IgD-negative memory B cell (primary cell): ENCODE results near the gene KRT4. TPM values are rescaled to one million over a fixed set of nuclear protein-coding genes. Genes with fewer than 3 reads are reported as not detected.
"Not testable (repeated sequence)": the region's sequence is repeated elsewhere in the genome, so short reads cannot be mapped to it uniquely, and the experiment has no call there.

ENCODE experiments used
- H3K27ac Mint-ChIP-seq, 3 donors: one replicate each; pipeline ENCODE4 v1.8.0; 2020 to 2022; ENCODE audit warnings: mild to moderate bottlenecking in 3 of 3, mixed read lengths in 3 of 3, moderate library complexity in 1 of 3
- H3K27me3 Mint-ChIP-seq: one replicate; pipeline ENCODE4 v1.8.0; 2021; ENCODE audit warnings: mixed read lengths
- H3K36me3 Mint-ChIP-seq: one replicate; pipeline ENCODE4 v1.8.0; 2020; ENCODE audit warnings: mild to moderate bottlenecking, mixed read lengths
- H3K4me1 Mint-ChIP-seq, 3 donors: one replicate each; pipeline ENCODE4 v1.8.0; 2020 to 2022; ENCODE audit warnings: mixed read lengths in 3 of 3, mild to moderate bottlenecking in 1 of 3
- H3K4me3 Mint-ChIP-seq, 4 donors: one replicate each; pipeline ENCODE4 v1.8.0; 2020 to 2022; ENCODE audit warnings: mild to moderate bottlenecking in 4 of 4, mixed read lengths in 4 of 4, moderate library complexity in 3 of 4
- H3K9me3 Mint-ChIP-seq, 3 donors: one replicate each; pipeline ENCODE4 v1.8.0; 2020 to 2021; ENCODE audit warnings: mixed read lengths in 3 of 3, mild to moderate bottlenecking in 1 of 3
- polyA plus RNA-seq: library from polyadenylated mRNA; unstranded; fragments of 300-500 nt; fragmentation: Illumina TruSeq; gene quantifications from one replicate; pipeline ENCODE4 v1.2.3, GENCODE V29; 2021

The KRT4 gene
- polyA plus RNA-seq, 1 donor from 2014 or later = not detected

DNA sequence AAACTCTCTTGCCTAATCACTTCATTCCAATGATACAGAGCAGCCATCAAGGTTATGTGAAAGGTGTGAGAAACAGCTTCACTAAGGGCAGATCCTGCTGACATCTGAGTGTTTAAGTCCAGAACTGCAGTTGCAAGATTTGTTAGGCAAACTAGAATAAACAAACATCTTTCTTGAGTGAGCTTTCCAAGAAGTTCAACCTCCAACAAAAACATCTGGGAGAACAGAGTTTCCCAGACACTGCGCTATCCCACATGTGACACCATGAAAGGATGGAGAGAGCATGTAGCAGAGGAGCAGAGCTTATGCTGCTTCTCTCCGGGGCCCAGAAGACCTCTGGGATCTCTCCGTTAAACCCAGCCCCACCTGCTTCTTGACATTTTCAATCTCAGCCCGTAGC, 42.4 kb downstream of the KRT4 start:
- Mint-ChIP-seq H3K9me3 (peaks cover 0 to 1% (median 0%) of the 10 kb centered on the region in 3 donors), H3K4me3 (no peak overlapping the region), H3K4me1 (no peaks in the 10 kb centered on the region), H3K27me3 (peaks cover 12% of the 10 kb centered on the region), H3K36me3 (no peaks in the 10 kb centered on the region), H3K27ac (no peak overlapping the region)

DNA sequence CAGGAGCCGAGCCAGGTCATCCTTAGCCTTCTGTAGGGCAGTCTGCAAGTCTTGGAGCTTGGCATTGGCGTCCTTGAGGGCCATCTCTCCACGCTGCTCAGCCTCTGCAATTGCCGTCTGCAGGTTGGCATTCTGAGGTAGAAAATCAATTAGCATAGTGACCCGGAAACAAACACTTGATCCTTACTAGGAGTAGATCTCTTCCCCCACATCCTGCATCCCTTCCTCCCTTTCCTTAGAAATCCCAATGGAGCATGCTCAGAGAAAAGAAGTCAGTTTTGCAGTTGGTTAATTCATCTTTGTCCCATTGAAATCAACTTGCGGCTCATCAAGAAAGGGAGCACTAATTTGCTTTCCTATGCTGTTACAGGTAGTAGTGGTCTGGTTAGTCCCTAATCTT, 42.8 kb downstream of the KRT4 start:
- Mint-ChIP-seq H3K36me3 (no peaks in the 10 kb centered on the region), H3K27me3 (peaks cover 14% of the 10 kb centered on the region), H3K9me3 (peaks cover 0 to 1% (median 0%) of the 10 kb centered on the region in 3 donors), H3K4me1 (no peaks in the 10 kb centered on the region), H3K27ac (no peak overlapping the region), H3K4me3 (no peak overlapping the region)

DNA sequence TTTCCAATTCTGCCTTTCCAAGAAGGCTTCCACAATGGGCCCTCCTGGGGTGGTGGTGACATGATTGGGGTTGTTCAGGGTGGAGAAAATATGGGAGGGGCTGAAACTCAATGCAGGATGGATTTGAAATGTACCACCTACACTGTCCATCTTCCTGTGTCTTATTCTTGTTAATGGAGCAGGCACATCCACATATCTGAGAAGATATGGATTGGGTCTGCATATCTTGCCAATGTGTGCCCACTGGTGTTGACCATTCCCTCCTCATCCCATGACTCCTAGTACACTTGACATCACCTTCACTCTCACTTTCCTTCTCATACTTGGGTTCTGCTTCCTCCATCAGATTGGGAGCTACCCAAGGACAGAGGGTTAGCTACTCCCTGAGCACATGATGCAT, 44.0 kb downstream of the KRT4 start:
- no peak overlapping the region for H3K27ac Mint-ChIP-seq
- H3K4me1 Mint-ChIP-seq = no peaks in the 10 kb centered on the region
- H3K9me3 Mint-ChIP-seq = peaks cover 0 to 1% (median 0%) of the 10 kb centered on the region in 3 donors
- no peak overlapping the region for H3K4me3 Mint-ChIP-seq
- peaks cover 16% of the 10 kb centered on the region for H3K27me3 Mint-ChIP-seq
- no peaks in the 10 kb centered on the region for H3K36me3 Mint-ChIP-seq

DNA sequence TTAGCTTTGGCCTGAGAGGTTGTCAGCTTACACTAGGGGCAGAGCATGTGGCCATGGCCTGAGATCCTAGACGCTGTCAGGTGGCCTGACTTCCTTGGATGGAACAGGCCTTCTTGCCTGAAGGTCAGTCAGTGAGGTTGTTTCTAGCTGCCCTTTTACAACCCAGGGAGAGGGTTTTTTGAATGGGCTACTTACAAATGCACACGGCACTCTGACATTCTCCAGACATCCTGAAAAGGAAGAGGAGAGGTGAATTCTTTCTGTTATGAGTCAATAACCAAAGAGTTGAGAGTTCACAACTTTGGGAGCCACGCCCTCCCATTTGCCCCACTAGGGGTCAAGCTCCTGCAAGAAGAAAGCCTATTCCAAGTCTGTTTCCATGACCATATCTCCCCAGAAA, 44.6 kb downstream of the KRT4 start:
- H3K4me3 Mint-ChIP-seq = no peak overlapping the region
- no peaks in the 10 kb centered on the region for H3K4me1 Mint-ChIP-seq
- peaks cover 16% of the 10 kb centered on the region for H3K27me3 Mint-ChIP-seq
- H3K27ac Mint-ChIP-seq = no peak overlapping the region
- peaks cover 0 to 1% (median 0%) of the 10 kb centered on the region in 3 donors for H3K9me3 Mint-ChIP-seq
- no peaks in the 10 kb centered on the region for H3K36me3 Mint-ChIP-seq

- Mint-ChIP-seq H3K9me3 (peaks cover 0 to 1% (median 0%) of the 10 kb centered on the region in 3 donors), H3K4me3 (no peak overlapping the region), H3K36me3 (no peaks in the 10 kb centered on the region), H3K27me3 (peaks cover 17% of the 10 kb centered on the region), H3K27ac (no peak overlapping the region), H3K4me1 (no peaks in the 10 kb centered on the region)
Observed at GRCh38 chr12:52768479-52769200, 45.3 kb downstream of the KRT4 start.

DNA sequence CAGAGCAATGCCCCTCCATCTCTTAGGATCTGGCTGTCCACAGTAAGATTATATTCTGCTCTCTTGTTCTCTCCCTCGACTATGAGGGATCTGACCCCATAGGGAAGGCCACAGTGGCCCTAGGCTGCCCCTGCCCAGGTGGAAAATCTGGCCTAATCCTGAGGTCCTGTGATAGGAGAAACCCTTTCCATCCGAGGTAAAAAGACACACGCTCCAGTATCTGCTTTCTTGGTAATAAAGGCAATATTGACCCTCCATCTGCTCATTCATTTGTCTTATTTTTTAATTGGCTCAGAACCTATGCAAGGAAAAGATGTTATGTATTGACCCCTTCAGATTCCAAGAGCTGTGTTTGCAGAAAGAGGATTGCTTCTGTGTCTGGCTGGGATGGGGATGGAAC, 46.5 kb downstream of the KRT4 start:
- Mint-ChIP-seq H3K4me1 (no peaks in the 10 kb centered on the region), H3K9me3 (peaks cover 0 to 1% (median under 1%) of the 10 kb centered on the region in 3 donors), H3K4me3 (no peak overlapping the region), H3K27ac (no peak overlapping the region), H3K27me3 (peaks cover 14% of the 10 kb centered on the region), H3K36me3 (no peaks in the 10 kb centered on the region)

- Mint-ChIP-seq H3K9me3 (peaks cover 0 to 4% (median 1%) of the 10 kb centered on the region in 3 donors), H3K36me3 (no peaks in the 10 kb centered on the region), H3K27ac (no peak overlapping the region), H3K4me3 (no peak overlapping the region), H3K4me1 (no peaks in the 10 kb centered on the region), H3K27me3 (peaks cover 14% of the 10 kb centered on the region)
Observed at GRCh38 chr12:52767020-52767379, 46.9 kb downstream of the KRT4 start.

DNA sequence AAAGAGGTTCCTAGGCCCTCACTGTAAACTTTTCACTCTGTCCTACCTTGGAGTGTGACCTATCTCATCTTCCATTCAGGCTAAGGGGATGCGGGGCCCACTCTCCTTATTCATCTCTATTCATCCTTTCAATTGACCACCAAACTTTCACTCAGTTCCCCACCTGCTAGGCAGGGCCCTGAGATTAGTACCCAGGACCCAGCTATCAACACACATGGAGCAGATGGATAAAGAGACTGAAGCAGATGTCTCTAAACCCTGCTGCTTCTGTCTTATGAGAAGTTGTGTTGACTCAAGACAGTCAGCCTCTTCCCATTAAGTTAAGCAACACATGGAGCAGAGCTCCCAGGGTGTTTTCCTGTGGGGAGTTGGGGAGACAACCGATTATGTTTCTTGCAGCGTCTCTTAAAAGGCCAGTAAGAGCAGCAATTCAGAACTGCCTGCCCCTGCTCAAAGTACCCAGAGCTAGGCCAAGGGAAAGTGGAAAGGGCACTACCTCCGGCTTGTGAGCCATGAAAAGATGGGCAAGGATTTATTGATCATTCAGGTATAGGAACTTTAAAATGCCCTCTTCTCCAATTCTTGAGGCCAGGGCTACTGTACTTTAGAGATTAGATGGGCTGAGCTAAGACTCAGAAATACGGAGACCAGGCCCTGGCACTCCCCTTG, 47.4 kb downstream of the KRT4 start:
- peak overlapping the region in 1 of 3 donors; percentile 41 for H3K27ac Mint-ChIP-seq
- H3K4me1 Mint-ChIP-seq = no peaks in the 10 kb centered on the region
- no peaks in the 10 kb centered on the region for H3K36me3 Mint-ChIP-seq
- no peak overlapping the region for H3K4me3 Mint-ChIP-seq
- peaks cover 1 to 10% (median 2%) of the 10 kb centered on the region in 3 donors for H3K9me3 Mint-ChIP-seq
- H3K27me3 Mint-ChIP-seq = peaks cover 14% of the 10 kb centered on the region

DNA sequence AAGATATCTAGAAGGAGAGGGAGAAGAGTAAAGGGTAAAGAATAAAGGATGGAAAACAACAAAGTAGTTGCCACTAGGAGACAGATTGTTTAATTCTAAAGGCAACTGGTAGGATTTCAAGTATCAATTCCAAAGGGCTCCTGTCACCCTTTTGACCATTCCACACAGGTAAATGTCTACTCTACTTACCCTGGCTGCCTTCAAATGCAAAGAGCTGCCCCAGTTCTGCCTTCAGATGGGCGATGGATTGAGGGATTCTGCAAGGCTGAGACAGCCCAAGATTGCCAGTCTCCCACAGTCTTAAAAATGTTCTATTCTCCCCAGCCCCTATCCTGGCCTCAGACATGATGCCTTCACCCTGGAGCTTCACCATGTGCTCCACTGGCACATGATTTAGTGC, 48.2 kb downstream of the KRT4 start:
- Mint-ChIP-seq H3K36me3 (no peaks in the 10 kb centered on the region), H3K4me3 (no peak overlapping the region), H3K9me3 (peaks cover 0 to 14% (median 3%) of the 10 kb centered on the region in 3 donors), H3K4me1 (no peaks in the 10 kb centered on the region), H3K27me3 (peaks cover 14% of the 10 kb centered on the region), H3K27ac (no peak overlapping the region)

DNA sequence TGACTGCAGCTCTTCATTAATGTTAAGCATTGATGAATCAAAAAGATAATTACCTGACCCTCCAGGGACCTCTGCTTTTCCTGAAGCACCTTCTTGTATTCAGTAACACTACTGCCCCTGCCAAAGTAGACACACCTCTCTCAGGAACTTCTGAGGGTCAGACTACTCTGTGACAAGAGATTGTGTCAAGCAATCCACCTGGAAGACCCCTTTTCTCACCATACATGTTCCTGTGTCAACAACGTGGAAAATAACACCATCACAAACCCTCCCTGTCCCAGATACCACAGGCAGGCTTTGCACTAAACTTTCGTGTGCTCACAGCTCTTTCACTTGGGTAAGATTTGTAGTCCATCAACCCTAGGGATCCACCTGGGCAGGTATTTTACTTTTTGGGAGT, 49.9 kb downstream of the KRT4 start:
- H3K4me1 Mint-ChIP-seq = no peaks in the 10 kb centered on the region
- peaks cover 3 to 14% (median 4%) of the 10 kb centered on the region in 3 donors for H3K9me3 Mint-ChIP-seq
- H3K27ac Mint-ChIP-seq = no peak overlapping the region
- no peak overlapping the region for H3K4me3 Mint-ChIP-seq
- peaks cover 14% of the 10 kb centered on the region for H3K27me3 Mint-ChIP-seq
- no peaks in the 10 kb centered on the region for H3K36me3 Mint-ChIP-seq

DNA sequence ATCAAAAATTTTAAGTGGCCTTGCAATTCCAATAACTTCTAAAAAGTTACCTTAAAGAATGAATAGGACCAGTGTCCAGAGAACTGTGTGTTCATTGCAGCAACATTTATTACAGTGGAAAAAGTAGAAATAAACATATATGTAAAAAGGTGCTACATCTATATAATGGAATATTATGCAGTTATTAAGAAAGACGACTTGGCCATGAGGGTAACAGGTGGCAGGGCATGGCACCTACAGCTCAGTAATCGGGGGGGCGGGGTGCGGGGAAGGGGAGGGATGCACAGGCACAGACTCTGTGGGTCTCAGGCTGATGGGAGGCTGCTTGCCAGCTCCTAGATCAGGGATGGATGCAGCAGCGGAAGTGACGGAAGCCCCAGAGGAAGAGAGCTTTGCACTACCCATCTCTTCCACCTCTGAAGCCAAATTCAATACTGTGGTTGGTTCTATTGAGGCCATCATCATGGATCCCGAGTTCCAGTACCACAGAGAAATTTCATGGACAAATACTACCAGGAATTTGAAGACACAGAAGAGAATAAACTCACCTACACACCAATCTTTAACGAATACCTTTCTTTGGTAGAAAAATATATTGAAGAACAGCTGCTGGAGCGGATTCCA, 50.8 kb downstream of the KRT4 start:
- no peak overlapping the region for H3K4me3 Mint-ChIP-seq
- no peaks in the 10 kb centered on the region for H3K36me3 Mint-ChIP-seq
- H3K27me3 Mint-ChIP-seq = peaks cover 11% of the 10 kb centered on the region
- no peaks in the 10 kb centered on the region for H3K4me1 Mint-ChIP-seq
- peaks cover 3 to 14% (median 4%) of the 10 kb centered on the region in 3 donors for H3K9me3 Mint-ChIP-seq
- H3K27ac Mint-ChIP-seq = no peak overlapping the region

DNA sequence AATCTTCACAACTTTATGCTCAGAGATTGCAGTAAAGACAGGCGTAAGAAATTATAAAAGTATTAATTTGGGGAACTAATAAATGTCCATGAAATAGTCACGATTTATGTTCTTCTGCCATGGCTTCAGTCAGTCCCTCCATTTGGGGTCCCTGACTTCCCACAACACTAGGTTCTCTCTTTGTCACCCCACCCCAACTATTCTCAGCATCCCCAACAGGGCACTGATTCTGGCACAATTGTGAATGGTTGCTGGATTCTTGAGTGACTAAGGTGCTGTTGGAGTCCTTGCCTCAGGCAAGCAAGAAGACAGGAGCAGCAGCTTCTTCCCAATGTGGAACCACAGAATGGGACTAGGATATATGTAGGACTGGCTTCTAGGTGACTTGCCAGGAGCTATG, 52.1 kb downstream of the KRT4 start:
- Mint-ChIP-seq H3K4me1 (no peaks in the 10 kb centered on the region), H3K36me3 (no peaks in the 10 kb centered on the region), H3K9me3 (peaks cover 3 to 14% (median 4%) of the 10 kb centered on the region in 3 donors), H3K27me3 (peaks cover 6% of the 10 kb centered on the region), H3K4me3 (no peak overlapping the region), H3K27ac (no peak overlapping the region)

DNA sequence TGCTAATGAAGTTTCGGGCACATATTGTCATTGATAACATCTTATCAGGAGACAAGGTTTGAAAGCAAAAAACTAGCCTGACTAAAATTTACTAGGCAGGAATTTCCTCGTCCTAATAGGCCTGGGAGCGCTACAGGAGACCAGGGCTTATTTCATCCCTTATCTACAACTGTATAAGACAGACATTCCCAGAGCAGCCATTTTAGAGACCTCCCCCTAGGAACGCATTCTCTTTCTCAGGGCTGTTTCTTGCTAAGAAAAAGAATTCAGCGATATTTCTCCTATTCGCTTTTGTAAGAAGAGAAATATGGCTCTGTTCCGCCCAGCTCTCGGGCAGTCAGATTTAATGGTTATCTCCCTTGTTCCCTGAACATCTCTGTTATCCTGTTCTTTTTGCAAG, 52.7 kb downstream of the KRT4 start:
- H3K27ac Mint-ChIP-seq, H3K4me3 Mint-ChIP-seq, H3K36me3 Mint-ChIP-seq, H3K27me3 Mint-ChIP-seq, H3K4me1 Mint-ChIP-seq: not testable (repeated sequence)
- H3K9me3 Mint-ChIP-seq = peaks cover 3 to 14% (median 4%) of the 10 kb centered on the region in 3 donors

DNA sequence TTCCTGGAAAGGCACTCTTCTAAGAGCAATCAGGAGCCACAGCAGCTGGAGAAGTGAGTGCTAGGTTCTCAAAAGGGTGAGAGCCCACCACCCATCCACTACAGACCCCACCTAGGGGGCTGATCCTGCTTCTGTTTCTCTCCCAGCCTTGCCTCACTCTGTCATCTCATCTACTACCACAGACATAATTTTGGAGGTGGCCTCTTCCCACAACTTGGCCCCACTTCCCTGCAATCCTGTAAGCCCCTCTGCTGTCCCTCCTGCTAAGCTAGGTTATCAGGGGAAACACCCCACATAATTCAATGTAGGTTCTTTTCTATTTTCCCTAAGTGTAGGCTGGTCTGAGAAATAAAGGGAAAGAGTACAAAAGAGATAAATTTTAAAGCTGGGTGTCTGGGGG, 53.3 kb downstream of the KRT4 start:
- H3K27ac Mint-ChIP-seq = no peak overlapping the region
- no peaks in the 10 kb centered on the region for H3K4me1 Mint-ChIP-seq
- H3K36me3 Mint-ChIP-seq = no peaks in the 10 kb centered on the region
- H3K27me3 Mint-ChIP-seq = peaks cover 1% of the 10 kb centered on the region
- H3K4me3 Mint-ChIP-seq = no peak overlapping the region
- peaks cover 3 to 14% (median 4%) of the 10 kb centered on the region in 3 donors for H3K9me3 Mint-ChIP-seq

GRCh38 chr12:52759695-52760094, 54.2 kb downstream of the KRT4 start:
- H3K4me3 Mint-ChIP-seq = no peak overlapping the region
- peaks cover 3 to 14% (median 4%) of the 10 kb centered on the region in 3 donors for H3K9me3 Mint-ChIP-seq
- no peaks in the 10 kb centered on the region for H3K4me1 Mint-ChIP-seq
- H3K27me3 Mint-ChIP-seq = peaks cover 1% of the 10 kb centered on the region
- H3K27ac Mint-ChIP-seq = no peak overlapping the region
- H3K36me3 Mint-ChIP-seq = no peaks in the 10 kb centered on the region
